Measurements from ENCODE around the gene ID4. TPM values are rescaled to one million over a fixed set of nuclear protein-coding genes. Genes with fewer than 3 reads are reported as not detected.

Gene ID4
- total RNA-seq, 2 donors from 2014 or later = not detected

DNA sequence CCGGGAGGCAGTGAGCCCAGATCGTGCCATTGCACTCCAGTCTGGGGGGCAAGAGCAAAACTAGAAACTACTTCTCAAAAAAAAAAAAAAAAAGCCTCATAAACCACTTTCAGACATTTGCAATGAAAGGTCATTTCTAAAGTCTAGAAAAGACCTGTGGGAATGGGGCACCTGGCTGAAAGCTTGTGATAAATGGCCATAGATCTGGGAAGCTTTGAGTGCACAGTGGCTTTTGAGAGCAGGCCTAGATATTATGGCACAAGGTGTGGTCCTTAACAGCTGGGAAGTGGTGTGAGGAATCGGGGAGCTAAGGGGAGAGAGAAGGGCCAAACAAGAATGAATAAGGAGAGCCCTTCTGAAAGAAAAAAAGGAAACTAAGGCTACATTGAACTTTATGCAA lies 33.2 kb downstream of the ID4 start:
- Mint-ChIP-seq H3K9me3 (no peaks in the 10 kb centered on the region), H3K27ac (no peak overlapping the region), H3K36me3 (no peaks in the 10 kb centered on the region)
- DNase-seq (ENCODE audit: low spot score in 2 of 2) (no peak), ATAC-seq (no peak)

DNA sequence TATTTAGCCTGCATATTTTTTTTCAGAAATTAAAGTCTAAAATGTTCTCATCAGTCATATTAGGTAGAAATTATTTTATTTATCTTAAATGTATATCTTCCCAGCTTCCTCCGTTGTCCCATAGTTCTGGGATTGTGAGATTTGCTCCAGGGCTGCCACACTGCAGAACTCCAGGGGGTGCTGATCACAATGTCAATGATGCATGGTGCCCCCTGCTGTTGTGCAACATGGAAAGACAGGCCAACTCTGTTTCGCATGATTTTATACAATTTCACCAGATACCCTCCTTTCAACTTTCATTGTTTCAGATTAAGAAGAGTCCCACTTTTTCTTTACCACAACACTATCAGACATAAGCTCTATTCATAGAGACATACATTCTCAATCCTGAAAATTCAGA lies 35.9 kb downstream of the ID4 start:
- no peaks in the 10 kb centered on the region for H3K9me3 Mint-ChIP-seq
- no peaks in the 10 kb centered on the region for H3K36me3 Mint-ChIP-seq
- no peak overlapping the region for H3K27ac Mint-ChIP-seq
- no peak for ATAC-seq
- no peak for DNase-seq (ENCODE audit: low spot score in 2 of 2)

DNA sequence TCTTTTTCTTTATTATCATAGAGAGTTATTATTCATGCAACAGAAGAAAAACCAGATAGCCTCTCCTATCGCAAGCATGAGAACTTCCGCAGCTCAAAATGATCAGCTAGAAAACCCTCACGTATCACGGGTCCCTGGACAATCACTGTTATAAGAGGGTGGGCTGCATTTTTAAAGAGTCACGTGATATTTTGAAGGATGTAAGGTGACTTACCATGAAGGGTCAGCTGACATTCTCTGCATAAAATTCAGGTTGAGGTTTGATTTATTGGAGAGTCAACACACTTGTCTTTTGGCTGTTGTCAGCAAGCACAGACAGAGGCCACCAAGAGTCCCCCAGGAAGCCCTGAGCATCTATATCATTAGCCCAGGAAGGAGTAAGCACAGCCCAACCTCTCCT lies 39.5 kb downstream of the ID4 start:
- DNase-seq (ENCODE audit: low spot score in 2 of 2) = no peak
- Mint-ChIP-seq H3K27ac (no peak overlapping the region), H3K9me3 (peaks cover 0 to 4% of the 10 kb centered on the region in 2 donors), H3K36me3 (no peaks in the 10 kb centered on the region)
- no peak for ATAC-seq

DNA sequence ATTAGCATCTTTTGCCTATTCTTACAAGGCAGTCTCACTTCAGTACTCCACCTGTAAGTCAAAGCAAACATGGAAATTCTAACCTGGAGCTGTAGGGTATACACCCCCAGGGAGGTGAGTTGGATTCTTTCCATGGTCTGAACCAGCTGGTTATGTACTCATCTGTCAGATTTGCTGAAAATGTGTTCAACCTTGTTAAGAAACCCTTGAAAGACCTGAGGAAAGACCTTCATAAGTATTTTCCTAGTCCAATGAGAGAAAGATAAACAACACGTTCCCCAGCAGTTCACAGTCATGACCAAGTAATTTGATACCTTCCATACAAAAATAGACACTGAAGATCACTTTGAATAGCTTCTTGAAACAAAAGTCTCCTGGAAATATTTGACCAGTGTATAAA lies 42.5 kb downstream of the ID4 start:
- H3K27ac Mint-ChIP-seq = no peak overlapping the region
- ATAC-seq (no peak), DNase-seq (ENCODE audit: low spot score in 2 of 2) (no peak)
- H3K36me3 Mint-ChIP-seq = no peaks in the 10 kb centered on the region
- H3K9me3 Mint-ChIP-seq = peaks cover 0 to 4% of the 10 kb centered on the region in 2 donors

DNA sequence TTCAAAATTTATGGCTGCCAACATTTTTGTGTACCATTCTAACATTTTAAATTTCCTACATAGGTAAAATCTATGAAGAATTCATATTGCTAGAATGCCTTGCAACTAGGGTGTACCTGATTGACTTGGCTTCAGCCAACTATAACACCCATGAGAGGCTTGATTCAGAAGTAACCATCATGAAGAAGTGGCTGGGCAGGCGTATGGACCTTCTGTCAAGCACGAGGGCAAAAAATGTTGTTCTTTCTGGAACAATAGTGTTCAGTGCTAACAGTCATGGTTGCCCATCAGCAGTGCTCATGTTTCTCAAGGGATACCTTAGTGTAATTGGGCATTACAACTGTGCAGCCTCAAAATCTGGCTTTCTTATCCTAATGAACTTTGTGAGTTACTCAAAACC lies 42.9 kb downstream of the ID4 start:
- Mint-ChIP-seq H3K27ac (no peak overlapping the region), H3K36me3 (no peaks in the 10 kb centered on the region), H3K9me3 (peaks cover 0 to 4% of the 10 kb centered on the region in 2 donors)
- no peak for ATAC-seq
- no peak for DNase-seq (ENCODE audit: low spot score in 2 of 2)

DNA sequence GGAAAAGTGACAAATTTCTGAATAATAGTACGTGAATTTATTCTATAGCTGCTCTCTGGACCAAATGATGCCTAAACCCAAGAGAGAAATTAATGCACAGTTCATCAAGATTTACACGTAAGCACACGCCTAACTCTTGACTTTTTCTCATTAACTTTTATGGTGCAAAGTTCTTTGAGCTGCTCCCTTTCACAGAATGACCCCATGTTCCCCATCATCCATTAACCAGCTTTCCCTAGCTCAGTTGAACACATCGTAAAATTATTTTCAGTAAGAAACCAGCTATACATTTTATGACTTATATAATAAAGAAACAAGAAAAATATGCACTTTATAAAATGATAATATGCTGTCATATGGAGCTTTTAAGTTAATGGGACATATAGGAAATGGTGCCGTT lies 54.3 kb downstream of the ID4 start:
- DNase-seq (ENCODE audit: low spot score in 2 of 2) (no peak), ATAC-seq (no peak)
- H3K9me3 Mint-ChIP-seq = peaks cover 0 to 11% of the 10 kb centered on the region in 2 donors
- H3K36me3 Mint-ChIP-seq = no peaks in the 10 kb centered on the region
- no peak overlapping the region for H3K27ac Mint-ChIP-seq
